KBM-7 (cell line): ENCODE measurements around the gene XKR3.
"Not testable (repeated sequence)": the region's sequence is repeated elsewhere in the genome, so short reads cannot be mapped to it uniquely, and the experiment has no call there.

Experiments used
- DNase-seq: peaks from one replicate; pipeline ENCODE4 v3.0.0-alpha.2; 2015
- in situ Hi-C: fragments of 300-500 bp; cut with MboI; formaldehyde crosslinking; loops from 2 replicates; pipeline ENCODE4 v1.14.3; 2020; ENCODE audit warnings: low sequenced_read_pairs, low pct_unique_long_range_greater_than_20kb, mixed read lengths

The XKR3 gene

DNA sequence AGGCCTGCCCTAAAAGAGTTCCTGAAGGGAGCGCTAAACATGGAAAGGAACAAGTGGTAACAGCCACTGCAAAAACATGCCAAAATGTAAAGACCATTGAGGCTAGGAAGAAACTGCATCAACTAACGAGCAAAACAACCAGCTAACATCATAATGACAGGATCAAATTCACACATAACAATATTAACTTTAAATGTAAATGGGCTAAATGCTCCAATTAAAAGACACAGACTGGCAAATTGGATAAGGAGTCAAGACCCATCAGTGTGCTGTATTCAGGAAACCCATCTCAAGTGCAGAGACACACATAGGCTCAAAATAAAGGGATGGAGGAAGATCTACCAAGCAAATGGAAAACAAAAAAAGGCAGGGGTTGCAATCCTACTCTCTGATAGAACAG, 57.3 kb downstream of the XKR3 start:
- in situ Hi-C loops, DNase-seq: not testable (repeated sequence)

- in situ Hi-C loops: not testable (repeated sequence)
These were observed 63.0 kb downstream of the XKR3 start for GRCh38 chr22:16762224-16762623.

GRCh38 chr22:16760416-16760815, 64.8 kb downstream of the XKR3 start:
- in situ Hi-C loops, DNase-seq: not testable (repeated sequence)

More at GRCh38 chr22:16762224-16762623, 63.0 kb downstream of the XKR3 start:
- DNase-seq: not testable (repeated sequence)

- in situ Hi-C loops, DNase-seq: not testable (repeated sequence)
These were observed 75.9 kb downstream of the XKR3 start for GRCh38 chr22:16749282-16749681.

- DNase-seq, in situ Hi-C loops: not testable (repeated sequence)
These were observed 76.9 kb downstream of the XKR3 start for GRCh38 chr22:16748160-16748929.

DNA sequence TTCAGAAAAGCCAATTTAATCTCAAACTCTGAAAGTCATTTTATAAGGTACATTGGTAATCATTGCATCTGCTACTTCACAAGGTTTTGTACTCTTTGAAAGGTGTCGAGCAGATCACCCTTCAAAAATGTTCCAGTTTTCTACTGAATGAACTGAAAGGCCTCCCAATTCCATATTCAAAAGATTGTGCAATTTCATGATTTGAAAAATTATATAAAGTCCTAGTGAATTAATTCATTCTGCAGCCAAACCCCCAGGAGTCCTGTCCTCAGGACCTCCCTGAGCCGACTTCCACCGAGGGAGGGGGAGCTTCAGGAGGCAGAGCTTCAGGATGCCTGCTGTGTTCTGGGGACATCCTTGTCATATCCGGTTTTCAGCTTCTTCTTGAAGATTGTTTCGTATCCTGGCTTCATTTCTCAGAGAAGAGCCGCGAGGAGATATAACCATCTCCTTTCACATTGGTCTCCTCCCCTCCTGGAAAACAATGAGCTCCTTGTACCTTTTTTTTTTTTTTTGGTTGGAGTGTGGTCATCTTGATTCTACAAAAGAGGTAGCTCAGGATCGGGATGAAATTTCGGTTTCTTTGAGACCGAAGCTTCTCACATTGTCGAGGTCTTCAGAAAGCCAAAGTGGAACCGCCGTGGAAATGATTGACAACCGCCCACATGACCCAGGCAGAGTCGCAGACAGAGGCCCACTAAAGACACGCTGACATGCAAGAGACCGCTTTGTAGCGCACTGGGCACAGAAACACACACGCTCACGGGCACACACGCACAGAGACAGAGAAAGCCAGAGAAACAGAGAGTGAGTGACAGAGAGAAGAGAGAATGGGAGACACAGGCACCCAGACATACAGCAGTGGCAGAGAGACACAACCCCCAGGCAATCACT, 77.7 kb downstream of the XKR3 start:
- in situ Hi-C loops: not testable (repeated sequence)

DNA sequence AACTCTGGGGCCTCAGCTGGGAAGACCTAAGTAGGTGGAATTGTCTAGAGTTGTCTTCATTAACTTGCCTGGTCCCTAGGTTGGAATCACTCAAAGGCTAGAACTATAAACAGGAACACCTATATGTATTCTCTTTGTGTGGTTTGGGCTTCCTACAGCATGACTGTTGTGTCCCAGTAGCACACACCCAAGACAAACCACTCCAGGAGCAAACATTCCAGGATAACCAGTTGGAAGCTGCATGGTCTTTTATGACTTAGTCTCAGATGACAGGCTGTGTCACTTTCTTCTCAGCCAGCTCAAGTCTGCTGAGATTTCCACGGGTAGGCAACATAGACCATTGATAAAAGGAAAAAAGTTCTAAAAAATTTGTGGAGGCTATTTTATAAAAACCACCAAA, 90.9 kb downstream of the XKR3 start:
- in situ Hi-C loops, DNase-seq: not testable (repeated sequence)

More for the DNA sequence above, 77.7 kb downstream of the XKR3 start:
- not testable (repeated sequence) for DNase-seq
